Measurements from ENCODE around the gene HAUS8. TPM values are rescaled to one million over a fixed set of nuclear protein-coding genes. Genes with fewer than 3 reads are reported as not detected.

Gene HAUS8
- total RNA-seq, 1 experiment from 2014 or later, result 30.6 TPM

DNA sequence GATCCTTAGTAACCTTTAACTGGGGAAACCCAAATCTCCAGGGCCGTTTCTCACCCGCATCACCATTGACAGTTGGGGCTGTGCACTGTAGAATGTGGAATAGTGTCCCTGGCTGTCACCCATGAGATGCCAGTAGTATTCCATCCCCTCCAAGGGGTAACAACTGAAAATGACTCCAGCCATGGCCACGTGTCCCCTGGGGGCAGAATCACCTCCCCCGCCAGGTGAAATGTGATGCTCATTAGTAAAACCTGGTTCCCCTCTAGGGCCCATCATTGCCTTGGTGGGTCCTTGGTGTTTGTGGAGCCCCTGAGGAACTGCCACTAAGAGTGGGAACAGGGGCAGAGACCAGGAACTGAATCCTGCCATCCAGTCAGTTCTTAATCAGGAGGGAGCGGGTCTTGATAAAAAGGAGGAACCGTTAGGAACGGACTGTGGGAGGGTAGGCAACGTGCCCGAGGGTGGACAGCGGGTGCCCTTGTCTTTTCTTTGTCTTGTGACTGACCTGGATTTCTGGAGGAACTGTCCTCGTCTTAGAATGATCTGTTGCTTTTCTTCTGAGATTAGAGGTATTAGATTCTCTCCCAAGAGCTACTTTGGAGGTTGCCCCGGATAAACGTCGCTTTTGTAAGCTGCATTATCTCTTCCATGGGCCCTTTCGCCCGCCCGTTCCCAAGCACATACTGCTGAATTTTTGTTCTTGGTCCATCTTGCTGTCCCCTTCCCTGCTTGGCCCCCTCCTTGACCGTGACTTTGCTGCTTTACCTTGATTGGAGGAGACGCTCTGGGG, 3.9 kb upstream of the HAUS8 start:
- H3K27me3 Mint-ChIP-seq (ENCODE audit: insufficient read depth, unreplicated experiment), result no peaks in the 10 kb centered on the region

DNA sequence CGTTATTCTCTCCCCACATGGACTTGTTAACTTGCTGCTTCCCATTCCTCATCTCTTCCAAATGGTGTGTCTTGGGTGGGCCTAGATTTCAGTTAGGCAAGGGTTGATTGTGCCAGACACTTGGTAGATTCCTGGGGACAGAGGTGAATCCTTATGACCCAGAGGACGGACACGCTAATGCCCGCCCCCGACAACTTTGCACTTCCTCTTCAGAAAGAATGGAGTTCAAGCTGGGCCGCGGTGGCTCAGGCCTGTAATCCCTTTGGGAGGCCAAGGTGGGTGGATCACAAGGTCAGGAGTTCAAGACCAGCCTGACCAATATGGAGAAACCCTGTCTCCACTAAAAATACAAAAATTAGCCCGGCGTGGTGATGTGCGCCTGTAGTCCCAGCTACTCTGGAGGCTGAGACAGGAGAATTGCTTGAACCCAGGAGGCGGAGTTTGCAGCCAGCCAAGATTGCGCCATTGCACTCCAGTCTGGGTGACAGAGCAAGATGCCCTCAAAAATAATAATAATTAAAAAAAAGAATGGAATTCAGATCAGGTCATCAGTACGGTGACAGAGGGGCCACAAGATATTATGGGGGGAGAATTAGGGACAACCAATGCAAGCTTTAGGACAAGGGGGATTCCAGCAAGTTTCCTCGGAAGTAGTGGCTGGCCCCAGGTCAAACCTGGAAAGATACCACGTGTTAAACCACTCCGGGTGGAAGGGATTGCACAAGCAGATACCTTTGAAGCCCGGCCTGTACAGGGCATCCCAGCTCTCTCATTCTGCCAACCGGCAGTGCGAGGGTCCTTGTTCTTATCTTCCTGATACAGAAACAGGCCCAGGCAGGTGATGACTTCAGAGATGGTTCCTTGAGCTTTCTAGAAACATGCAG, 3.0 kb upstream of the HAUS8 start:
- no peaks in the 10 kb centered on the region for H3K9me3 ChIP-seq
- intact Hi-C loops (cut with micrococcal nuclease; ENCODE audit: unreplicated experiment), result no loop called here
- ChIA-PET CTCF (no interaction called here), POLR2A (no interaction called here)
- BruUV-seq (replicated peaks), result TSS peak; percentile 21
- no peaks in the 10 kb centered on the region for H3K36me3 ChIP-seq (ENCODE audit: control insufficient read depth, insufficient read depth, low read length)
- no peaks in the 10 kb centered on the region for H3K4me1 Mint-ChIP-seq (ENCODE audit: low read depth, unreplicated experiment)
- no peak for DNase-seq
- H3K4me3 Mint-ChIP-seq (ENCODE audit: unreplicated experiment), result peak overlapping the region; percentile 58
- no peaks in the 10 kb centered on the region for H3K9me3 Mint-ChIP-seq (ENCODE audit: unreplicated experiment)
- TF ChIP-seq, protein P1, sequence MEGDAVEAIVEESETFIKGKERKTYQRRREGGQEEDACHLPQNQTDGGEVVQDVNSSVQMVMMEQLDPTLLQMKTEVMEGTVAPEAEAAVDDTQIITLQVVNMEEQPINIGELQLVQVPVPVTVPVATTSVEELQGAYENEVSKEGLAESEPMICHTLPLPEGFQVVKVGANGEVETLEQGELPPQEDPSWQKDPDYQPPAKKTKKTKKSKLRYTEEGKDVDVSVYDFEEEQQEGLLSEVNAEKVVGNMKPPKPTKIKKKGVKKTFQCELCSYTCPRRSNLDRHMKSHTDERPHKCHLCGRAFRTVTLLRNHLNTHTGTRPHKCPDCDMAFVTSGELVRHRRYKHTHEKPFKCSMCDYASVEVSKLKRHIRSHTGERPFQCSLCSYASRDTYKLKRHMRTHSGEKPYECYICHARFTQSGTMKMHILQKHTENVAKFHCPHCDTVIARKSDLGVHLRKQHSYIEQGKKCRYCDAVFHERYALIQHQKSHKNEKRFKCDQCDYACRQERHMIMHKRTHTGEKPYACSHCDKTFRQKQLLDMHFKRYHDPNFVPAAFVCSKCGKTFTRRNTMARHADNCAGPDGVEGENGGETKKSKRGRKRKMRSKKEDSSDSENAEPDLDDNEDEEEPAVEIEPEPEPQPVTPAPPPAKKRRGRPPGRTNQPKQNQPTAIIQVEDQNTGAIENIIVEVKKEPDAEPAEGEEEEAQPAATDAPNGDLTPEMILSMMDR (IDR thresholded peaks at IDR 0.05; ENCODE audit: insufficient read depth in 1 of 2, low read depth in 1 of 2, low read length in 1 of 2, severe bottlenecking in 1 of 2, unreplicated experiment in 1 of 2), result no peak
- no peak overlapping the region for H3K27ac Mint-ChIP-seq (ENCODE audit: unreplicated experiment)
- peaks cover 28% of the 10 kb centered on the region for H3K36me3 Mint-ChIP-seq (ENCODE audit: insufficient read depth, unreplicated experiment)
- H3K4me3 ChIP-seq (ENCODE audit: low read depth, low read length), result no peak overlapping the region
- H3K4me1 ChIP-seq, result no peaks in the 10 kb centered on the region
- no peaks in the 10 kb centered on the region for H3K27me3 Mint-ChIP-seq (ENCODE audit: insufficient read depth, unreplicated experiment)
- no peaks in the 10 kb centered on the region for H3K27me3 ChIP-seq (replicated peaks; ENCODE audit: control insufficient read depth, insufficient read depth, low read length)

More for the DNA sequence above, 3.9 kb upstream of the HAUS8 start:
- H3K9me3 Mint-ChIP-seq (ENCODE audit: unreplicated experiment), result no peaks in the 10 kb centered on the region
- no peak for DNase-seq
- H3K36me3 Mint-ChIP-seq (ENCODE audit: insufficient read depth, unreplicated experiment), result peaks cover 25% of the 10 kb centered on the region
- no peaks in the 10 kb centered on the region for H3K4me1 ChIP-seq
- H3K4me3 ChIP-seq (ENCODE audit: low read depth, low read length), result no peak overlapping the region
- ChIA-PET CTCF (no interaction called here), POLR2A (no interaction called here)
- TF ChIP-seq, protein P1 (IDR thresholded peaks at IDR 0.05; ENCODE audit: insufficient read depth in 1 of 2, low read depth in 1 of 2, low read length in 1 of 2, severe bottlenecking in 1 of 2, unreplicated experiment in 1 of 2), result no peak
- no peaks in the 10 kb centered on the region for H3K27me3 ChIP-seq (replicated peaks; ENCODE audit: control insufficient read depth, insufficient read depth, low read length)
- no peaks in the 10 kb centered on the region for H3K9me3 ChIP-seq
- intact Hi-C loops (cut with micrococcal nuclease; ENCODE audit: unreplicated experiment), result no loop called here
- BruUV-seq (replicated peaks), result no TSS peak
- no peak overlapping the region for H3K4me3 Mint-ChIP-seq (ENCODE audit: unreplicated experiment)
- no peaks in the 10 kb centered on the region for H3K36me3 ChIP-seq (ENCODE audit: control insufficient read depth, insufficient read depth, low read length)
- no peak overlapping the region for H3K27ac Mint-ChIP-seq (ENCODE audit: unreplicated experiment)
- H3K4me1 Mint-ChIP-seq (ENCODE audit: low read depth, unreplicated experiment), result no peaks in the 10 kb centered on the region

DNA sequence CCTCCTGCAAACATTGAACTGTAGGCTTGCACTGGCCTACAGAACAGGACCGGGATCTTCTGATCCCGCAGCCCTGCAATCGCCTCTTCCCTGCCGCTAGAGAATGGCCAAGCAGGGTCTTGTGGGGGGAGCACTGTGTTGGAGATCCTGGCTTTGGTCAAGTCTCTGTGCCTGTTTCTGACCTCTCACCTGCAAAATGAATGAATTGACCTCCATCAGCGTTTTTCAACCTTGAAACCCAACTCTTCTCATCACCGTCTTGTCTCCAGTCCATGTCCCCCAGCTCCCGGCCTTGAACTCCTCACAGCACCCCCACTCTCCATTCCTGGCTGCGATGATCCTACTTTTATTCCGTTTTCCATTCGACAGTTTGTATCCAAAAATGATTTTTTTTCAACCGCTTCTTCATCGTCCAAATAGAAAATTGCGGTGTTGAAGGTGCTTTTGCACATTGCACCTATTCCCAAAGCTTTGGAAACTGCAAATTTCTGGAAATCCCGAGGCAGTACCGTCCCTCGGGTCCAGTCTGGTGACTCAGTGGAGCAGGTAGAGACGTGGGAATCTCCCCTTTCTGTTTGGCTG, 2.3 kb upstream of the HAUS8 start:
- BruUV-seq (replicated peaks), result no TSS peak
- CTCF ChIA-PET, result no interaction called here
- Histone ChIP-seq H3K27me3 (replicated peaks; ENCODE audit: control insufficient read depth, insufficient read depth, low read length) (no peaks in the 10 kb centered on the region), H3K36me3 (ENCODE audit: control insufficient read depth, insufficient read depth, low read length) (no peaks in the 10 kb centered on the region), H3K4me1 (no peaks in the 10 kb centered on the region), H3K4me3 (ENCODE audit: low read depth, low read length) (no peak overlapping the region), H3K9me3 (no peaks in the 10 kb centered on the region)
- no peaks in the 10 kb centered on the region for H3K4me1 Mint-ChIP-seq (ENCODE audit: low read depth, unreplicated experiment)
- no peak overlapping the region for H3K27ac Mint-ChIP-seq (ENCODE audit: unreplicated experiment)
- H3K9me3 Mint-ChIP-seq (ENCODE audit: unreplicated experiment), result no peaks in the 10 kb centered on the region
- no peaks in the 10 kb centered on the region for H3K27me3 Mint-ChIP-seq (ENCODE audit: insufficient read depth, unreplicated experiment)
- DNase-seq, result no peak
- H3K36me3 Mint-ChIP-seq (ENCODE audit: insufficient read depth, unreplicated experiment), result peaks cover 29% of the 10 kb centered on the region
- POLR2A ChIA-PET, result no interaction called here
- H3K4me3 Mint-ChIP-seq (ENCODE audit: unreplicated experiment), result peak overlapping the region; percentile 58
- intact Hi-C loops (cut with micrococcal nuclease; ENCODE audit: unreplicated experiment), result no loop called here
- TF ChIP-seq, protein P1 (IDR thresholded peaks at IDR 0.05; ENCODE audit: insufficient read depth in 1 of 2, low read depth in 1 of 2, low read length in 1 of 2, severe bottlenecking in 1 of 2, unreplicated experiment in 1 of 2), result no peak
